Lower leg skin (tissue), 3 donors: ENCODE measurements around the gene PRG3.

Source experiments
- CTCF ChIP-seq, 3 donors: fragments of 450-650 bp; IDR thresholded peaks; one replicate each; pipeline ENCODE4 v1.5.1; 2016; ENCODE audit warnings: antibody characterized with exemption in 3 of 3, mild to moderate bottlenecking in 3 of 3, moderate library complexity in 2 of 3
- POLR2A ChIP-seq, 2 donors: fragments of 450-650 bp; IDR thresholded peaks; one replicate each; pipeline ENCODE4 v1.6.1; 2016 to 2017; ENCODE audit warnings: antibody characterized with exemption in 2 of 2, mild to moderate bottlenecking in 1 of 2, moderate library complexity in 1 of 2

GRCh38 chr11:57426929-57427726 is 46.2 kb upstream of the PRG3 start, which contains the start of gene SLC43A3:
- no peak for TF ChIP-seq CTCF (IDR thresholded peaks at IDR 0.05)
- peak in 1 of 2 donors; percentile 41 for TF ChIP-seq POLR2A (IDR thresholded peaks at IDR 0.05)
